ENCODE data around the gene THOC2. TPM values are rescaled to one million over a fixed set of nuclear protein-coding genes. Genes with fewer than 3 reads are reported as not detected.

THOC2 gene
- total and polyA plus RNA-seq, 2 of the 8 experiments (the other 6 are each of a cell fraction or from before 2014, with no cell fraction given): 32.7 to 68.8 TPM

DNA sequence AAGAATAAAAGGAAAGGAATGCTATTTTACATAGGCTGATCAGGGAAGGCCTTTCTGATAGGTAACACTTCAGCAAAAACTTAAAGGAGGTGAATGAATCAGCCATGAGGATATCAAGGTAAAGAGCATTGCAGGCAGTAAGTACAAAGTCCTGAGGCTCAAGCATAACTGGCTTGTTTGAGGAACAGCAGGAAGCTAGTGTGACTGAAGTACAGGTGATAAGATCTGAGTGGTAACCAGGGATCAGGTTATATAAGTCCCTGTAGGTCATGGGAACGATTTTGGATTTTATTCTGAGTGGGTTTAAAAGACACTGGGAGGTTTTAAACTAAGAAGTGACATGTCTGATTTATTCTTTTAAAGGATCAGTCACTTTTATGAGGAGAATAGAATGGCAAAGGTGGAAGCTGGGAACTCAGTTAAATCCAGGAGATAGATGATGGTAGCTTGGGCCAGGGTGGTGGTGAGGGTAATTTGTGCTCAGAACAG lies 47.1 kb upstream of the THOC2 start:
- 73% methylated on average over 1 of the region's 1 CpG; no CpG with 5 or more reads in 1 of the 2 experiments for WGBS, 2 experiments (ENCODE audit: extremely low coverage in 1 of 2, insufficient coverage in 1 of 2, insufficient read length in 1 of 2, insufficient replicate concordance in 2 of 2, low coverage in 1 of 2, low lambda C conversion rate in 2 of 2, missing lambda C conversion rate in 1 of 2)
- no peaks in the 10 kb centered on the region for H3K4me1 ChIP-seq (replicated peaks in 1 of 4; ENCODE audit: control insufficient read depth in 3 of 4, insufficient read depth in 4 of 4, low read length in 3 of 4)

More for the DNA sequence above, 47.1 kb upstream of the THOC2 start:
- no peak overlapping the region for H3K56ac ChIP-seq (replicated peaks; ENCODE audit: insufficient read length, low read depth, low read length)
- no peaks in the 10 kb centered on the region for H3K79me2 ChIP-seq (ENCODE audit: control insufficient read depth in 1 of 2, insufficient read depth in 2 of 2, low read length in 2 of 2)
- H4K91ac ChIP-seq (replicated peaks; ENCODE audit: insufficient read length, low read length): no peak overlapping the region
- no peak overlapping the region for H3K27ac ChIP-seq (ENCODE audit: low read depth, low read length)
- H4K8ac ChIP-seq (ENCODE audit: extremely low read depth, insufficient read depth, low read length): no peak overlapping the region
- H3K36me3 ChIP-seq (ENCODE audit: control insufficient read depth in 2 of 4, insufficient read depth in 4 of 4, low read length in 3 of 4): no peaks in the 10 kb centered on the region
- H3K27me3 ChIP-seq (replicated peaks in 1 of 4; ENCODE audit: control insufficient read depth in 3 of 4, extremely low read depth in 1 of 4, insufficient read depth in 3 of 4, low read length in 3 of 4): no peaks in the 10 kb centered on the region
- FAIRE-seq (no peak), DNase-seq (ENCODE audit: low read depth in 1 of 2, low spot score in 2 of 2) (no peak)
- no peaks in the 10 kb centered on the region for H3K23me2 ChIP-seq (ENCODE audit: low read depth, low read length)
- H3K9ac ChIP-seq (replicated peaks in 1 of 4; ENCODE audit: extremely low read depth in 1 of 4, low read depth in 3 of 4, low read length in 3 of 4): no peak overlapping the region
- no peak overlapping the region for H2BK12ac ChIP-seq (ENCODE audit: low read depth, low read length)
- no peak overlapping the region for H3K4me2 ChIP-seq (ENCODE audit: insufficient read depth in 1 of 2, low read depth in 2 of 2, low read length in 2 of 2)
- H3K9me3 ChIP-seq (ENCODE audit: insufficient read depth in 2 of 2, low read depth in 1 of 2, low read length in 1 of 2): no peaks in the 10 kb centered on the region
- H2BK5ac ChIP-seq (ENCODE audit: low read depth, low read length): no peak overlapping the region
- H3K14ac ChIP-seq (ENCODE audit: insufficient read length): no peak overlapping the region
- no peak overlapping the region for H2BK20ac ChIP-seq (ENCODE audit: low read length)
- no peak overlapping the region for H2BK120ac ChIP-seq (replicated peaks; ENCODE audit: low read depth, low read length)
- H2BK15ac ChIP-seq (ENCODE audit: low read length): no peak overlapping the region
- H3K23ac ChIP-seq (ENCODE audit: insufficient read length): no peak overlapping the region
- no peaks in the 10 kb centered on the region for H3K79me1 ChIP-seq (ENCODE audit: low read depth, low read length)
- CTCF ChIA-PET (ENCODE audit: partially characterized antibody): interaction anchor here (1.8 to 2.0 kb wide), 2 partner anchors 53 to 130 kb away, joined by 4 read pairs; no protein-coding TSS in a partner anchor
- H3K4me3 ChIP-seq (ENCODE audit: extremely low read depth in 1 of 4, insufficient read depth in 2 of 4, low read depth in 3 of 4, low read length in 4 of 4): no peak overlapping the region
- TF ChIP-seq ZNF274 (IDR thresholded peaks at IDR 0.05; ENCODE audit: borderline replicate concordance, extremely low read depth, low read length): no peak
- TF ChIP-seq, protein P1, sequence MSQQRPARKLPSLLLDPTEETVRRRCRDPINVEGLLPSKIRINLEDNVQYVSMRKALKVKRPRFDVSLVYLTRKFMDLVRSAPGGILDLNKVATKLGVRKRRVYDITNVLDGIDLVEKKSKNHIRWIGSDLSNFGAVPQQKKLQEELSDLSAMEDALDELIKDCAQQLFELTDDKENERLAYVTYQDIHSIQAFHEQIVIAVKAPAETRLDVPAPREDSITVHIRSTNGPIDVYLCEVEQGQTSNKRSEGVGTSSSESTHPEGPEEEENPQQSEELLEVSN (IDR thresholded peaks at IDR 0.05): no peak
- no peak for TF ChIP-seq CEBPB (IDR thresholded peaks at IDR 0.05; ENCODE audit: low read depth, low read length)
- no peak for TF ChIP-seq NRF1 (IDR thresholded peaks at IDR 0.05; ENCODE audit: low read depth, low read length)
- no peak for TF ChIP-seq MAFK (IDR thresholded peaks at IDR 0.05; ENCODE audit: low read depth, low read length)
- no peak for TF ChIP-seq RNF2 (IDR thresholded peaks at IDR 0.05; ENCODE audit: borderline replicate concordance, low read depth, low read length, missing control alignments, poor library complexity, severe bottlenecking)
- no peak for TF ChIP-seq TCF12 (IDR thresholded peaks at IDR 0.05; ENCODE audit: low read depth, low read length)
- no peak for TF ChIP-seq SIRT6 (IDR thresholded peaks at IDR 0.05; ENCODE audit: low read length)
- no peak overlapping the region for H3K18ac ChIP-seq (ENCODE audit: extremely low read depth, low read length)
- H2AFZ ChIP-seq (ENCODE audit: low read length): no peak overlapping the region
- no peaks in the 10 kb centered on the region for H4K20me1 ChIP-seq (replicated peaks in 1 of 2; ENCODE audit: control insufficient read depth in 1 of 2, insufficient read depth in 2 of 2, low read length in 2 of 2)
- no peak overlapping the region for H3K4ac ChIP-seq (replicated peaks; ENCODE audit: insufficient read length, low read depth, low read length)
- POLR2A ChIA-PET (ENCODE audit: partially characterized antibody): no interaction called here
- no peak overlapping the region for H2AK5ac ChIP-seq (ENCODE audit: low read depth, low read length)
- no peak overlapping the region for H4K5ac ChIP-seq (ENCODE audit: insufficient read length, low read depth, low read length)
